HG03575 (cell line): Measurements from ENCODE around the gene SCFD1.
"Not testable (repeated sequence)": the region's sequence is repeated elsewhere in the genome, so short reads cannot be mapped to it uniquely, and the experiment has no call there.

Source experiments
- ATAC-seq: cut with Tn5 transposase; IDR thresholded peaks from one replicate; pipeline ENCODE4 v1.9.1; 2021; ENCODE audit not compliant: unreplicated experiment, insufficient number of reproducible peaks, low FRiP score; ENCODE audit errors: extremely low read depth

SCFD1 gene

DNA sequence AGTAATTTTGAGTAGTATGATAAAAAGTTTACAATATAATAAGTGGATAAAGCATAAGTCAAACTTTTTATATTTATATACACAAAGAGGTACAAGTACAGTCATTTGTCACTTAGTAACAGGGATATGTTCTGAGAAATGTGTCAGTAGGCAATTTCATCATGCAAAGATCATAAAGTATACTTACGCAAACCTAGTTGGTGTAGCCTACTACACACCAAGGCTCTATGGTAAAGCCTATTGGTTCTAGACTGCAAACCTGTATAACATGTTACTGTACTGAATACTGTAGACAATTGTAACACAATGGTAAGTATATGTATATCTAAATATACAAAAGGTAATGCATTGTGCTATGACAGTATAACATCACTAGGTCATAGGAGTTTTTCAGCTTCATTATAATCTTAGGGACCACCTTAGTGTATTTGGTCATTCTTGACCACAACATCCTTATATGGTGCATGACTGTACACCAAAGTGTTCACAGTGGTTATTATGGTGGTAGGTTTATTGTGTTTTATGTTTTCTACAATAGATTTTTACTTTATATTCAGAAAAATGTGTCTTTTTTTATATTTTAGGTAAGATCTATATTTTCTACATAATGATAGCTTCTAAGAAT, 14.9 kb upstream of the SCFD1 start:
- no peak for ATAC-seq

DNA sequence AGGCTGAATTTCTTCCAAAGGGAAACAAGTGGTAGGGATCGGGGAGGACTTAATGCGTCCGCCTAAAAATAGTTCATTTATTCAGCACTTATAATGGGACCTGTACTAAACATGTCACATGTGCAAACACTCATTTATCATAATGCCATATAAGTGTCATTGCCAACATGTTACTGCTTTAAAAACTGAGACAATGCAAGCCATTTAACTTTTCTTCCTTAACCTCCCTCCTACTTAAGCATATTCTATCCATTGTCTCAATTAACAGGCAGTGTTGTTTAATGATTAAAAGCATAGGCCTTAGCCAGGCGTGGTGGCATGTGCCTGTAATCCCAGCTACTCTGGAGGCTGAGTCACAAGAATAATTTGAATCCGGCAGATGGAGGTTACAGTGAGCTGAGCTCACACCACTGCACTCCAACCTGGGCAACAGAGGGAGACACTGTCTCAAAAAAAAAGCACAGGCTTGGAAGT, 13.5 kb upstream of the SCFD1 start:
- ATAC-seq = no peak

DNA sequence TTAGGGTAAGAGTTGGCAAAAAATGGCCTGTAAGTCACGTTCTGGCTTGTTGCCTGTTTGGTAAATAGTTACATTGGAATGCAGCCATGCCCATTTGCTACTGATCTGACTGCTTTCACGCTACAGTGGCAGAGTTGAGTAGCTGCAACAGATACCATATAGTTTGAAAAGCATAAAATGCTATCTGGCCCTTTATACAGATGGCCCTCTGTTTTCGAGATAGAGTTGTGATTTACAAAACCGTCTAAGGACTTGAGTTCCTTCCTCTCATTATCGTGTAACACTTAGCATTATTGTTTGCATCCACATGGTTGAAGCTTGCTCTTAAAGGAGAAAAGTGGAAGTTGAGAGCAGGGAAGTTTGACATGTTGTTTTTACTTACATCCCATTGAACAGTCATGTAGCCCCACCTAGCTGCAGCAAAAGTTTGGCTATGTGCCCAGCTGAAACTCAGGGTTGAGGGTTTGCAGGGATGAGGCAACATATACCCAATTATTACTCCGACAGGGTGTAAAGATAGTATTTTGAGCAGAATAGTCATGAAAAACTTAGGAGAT, 11.3 kb upstream of the SCFD1 start:
- ATAC-seq = no peak

DNA sequence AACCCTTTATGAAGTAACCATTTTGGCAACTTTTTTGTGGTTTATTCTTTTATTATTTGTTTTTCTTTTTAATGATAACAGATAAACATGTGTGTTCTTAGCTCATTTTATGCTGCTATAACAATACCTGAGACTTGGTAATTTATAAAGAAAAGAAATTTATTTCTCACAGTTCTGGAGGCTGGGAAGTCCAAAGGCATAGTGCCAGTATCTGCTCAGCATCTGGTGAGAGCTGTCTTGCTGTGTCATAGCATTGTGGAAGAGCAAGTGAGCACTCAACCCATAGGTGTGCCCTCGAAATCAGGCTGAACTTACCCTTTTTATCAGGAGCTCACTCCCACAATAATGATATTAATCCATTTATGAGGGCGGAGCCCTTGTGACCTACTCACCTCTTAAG, 8.0 kb upstream of the SCFD1 start:
- ATAC-seq = no peak

DNA sequence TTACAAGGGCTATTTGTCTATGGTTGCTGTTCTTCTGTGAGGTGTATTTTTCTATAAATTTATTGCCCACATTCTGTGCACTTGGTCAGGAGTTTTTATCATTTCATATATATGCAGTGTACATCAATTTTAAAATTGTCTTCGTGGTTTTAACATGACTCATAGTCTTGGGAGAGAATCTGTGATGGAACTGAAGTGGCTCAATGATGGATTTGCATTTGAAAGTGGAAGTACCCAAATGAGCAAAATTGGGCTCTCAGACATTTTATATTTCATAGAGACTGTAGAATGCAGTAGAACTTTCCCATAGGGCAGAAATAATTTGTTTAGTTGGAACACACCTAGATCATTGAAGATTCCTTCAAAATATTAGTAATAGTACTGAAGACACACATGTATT, 1.9 kb upstream of the SCFD1 start:
- peak; percentile 67 for ATAC-seq

DNA sequence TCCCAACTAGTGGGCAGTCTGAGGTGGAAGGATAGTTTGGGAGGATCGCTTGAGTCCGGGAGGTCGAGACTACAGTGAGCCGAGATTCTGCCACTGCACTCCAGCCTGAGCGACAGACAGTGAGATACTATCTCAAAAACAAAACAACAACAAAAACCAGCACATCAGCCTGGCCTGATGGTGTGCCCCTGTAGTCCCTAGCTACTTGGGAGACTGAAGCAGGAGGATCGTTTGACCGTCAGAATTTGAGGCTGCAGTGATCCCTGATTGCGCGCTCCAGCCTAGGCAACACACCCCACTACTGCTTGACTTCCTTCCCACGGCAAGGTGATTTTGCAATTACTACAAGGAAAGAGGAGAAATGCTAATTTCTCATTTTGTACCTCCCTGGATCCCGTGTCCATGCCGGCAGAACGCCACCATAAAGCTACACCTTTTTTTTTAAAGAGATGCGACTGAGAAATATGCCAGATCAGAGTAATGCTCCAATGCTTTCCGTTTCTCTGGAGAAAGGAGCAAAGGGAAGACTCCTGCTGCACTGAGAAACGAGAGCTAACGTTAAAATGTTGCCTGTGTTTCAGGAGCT, 672 bp upstream of the SCFD1 start:
- ATAC-seq = no peak

DNA sequence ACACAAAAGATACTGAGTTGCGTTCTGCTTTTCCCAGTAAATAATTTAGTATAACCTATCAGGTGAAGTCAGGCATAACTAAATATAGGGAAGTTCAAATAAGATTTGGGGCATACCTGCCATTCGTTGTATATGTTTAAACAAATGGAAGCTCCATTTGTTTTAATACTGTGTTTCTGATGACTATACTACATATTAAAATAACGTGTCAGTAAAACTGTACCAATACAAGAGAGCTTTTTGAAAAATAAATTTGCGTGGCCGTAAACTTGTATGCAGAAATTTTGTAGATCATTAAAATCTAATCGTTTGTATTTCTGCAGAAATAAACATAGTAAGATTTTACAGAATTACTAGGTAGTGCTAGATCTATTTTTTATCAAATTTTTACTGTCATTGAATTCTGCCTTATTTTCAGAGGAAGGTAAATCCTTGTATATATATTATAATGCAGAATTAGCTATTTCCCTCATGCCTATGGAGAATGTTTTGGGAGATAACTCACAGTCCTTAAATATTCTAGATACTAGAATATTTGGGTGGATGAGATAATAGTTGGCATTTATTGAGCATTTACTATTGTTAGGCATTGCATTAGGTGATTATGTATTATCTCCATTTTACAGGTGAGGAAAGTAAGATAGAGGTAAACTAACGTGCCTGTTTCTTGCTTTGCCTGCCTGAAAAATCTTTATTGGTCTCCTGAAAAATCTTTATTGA, 1.5 kb downstream of the SCFD1 start:
- ATAC-seq = no peak

DNA sequence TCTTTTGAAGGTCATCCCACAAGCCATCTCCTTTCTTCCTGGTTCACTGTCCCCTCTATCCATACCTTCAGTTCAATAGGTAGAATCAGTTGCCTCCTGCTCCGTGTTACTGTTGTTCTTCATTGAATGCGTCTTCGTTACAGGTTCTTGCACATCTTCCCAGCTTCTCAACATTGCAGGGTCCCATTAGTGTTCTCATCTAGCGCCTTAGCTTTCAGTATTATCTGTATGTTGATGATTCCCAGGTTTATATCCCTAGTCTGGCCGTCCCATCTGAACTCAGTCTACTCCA, 2.0 kb downstream of the SCFD1 start:
- no peak for ATAC-seq

DNA sequence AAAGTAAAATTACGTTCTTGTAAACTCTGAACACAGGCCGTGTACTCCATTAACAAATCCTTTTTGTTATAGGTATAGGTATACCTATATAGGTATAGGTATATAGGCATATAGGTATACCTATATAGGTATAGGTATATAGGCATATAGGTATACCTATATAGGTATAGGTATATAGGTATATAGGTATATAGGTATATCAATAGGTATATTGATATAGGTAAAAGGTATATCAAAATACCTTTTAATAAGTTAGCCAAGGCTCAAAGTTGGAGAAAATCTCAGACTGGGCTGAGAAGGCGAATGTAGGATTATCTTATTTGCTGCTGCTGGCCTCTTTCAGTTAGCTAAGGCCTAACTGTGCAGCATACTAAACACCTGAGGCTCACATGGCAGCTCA, 3.4 kb downstream of the SCFD1 start:
- ATAC-seq = no peak

DNA sequence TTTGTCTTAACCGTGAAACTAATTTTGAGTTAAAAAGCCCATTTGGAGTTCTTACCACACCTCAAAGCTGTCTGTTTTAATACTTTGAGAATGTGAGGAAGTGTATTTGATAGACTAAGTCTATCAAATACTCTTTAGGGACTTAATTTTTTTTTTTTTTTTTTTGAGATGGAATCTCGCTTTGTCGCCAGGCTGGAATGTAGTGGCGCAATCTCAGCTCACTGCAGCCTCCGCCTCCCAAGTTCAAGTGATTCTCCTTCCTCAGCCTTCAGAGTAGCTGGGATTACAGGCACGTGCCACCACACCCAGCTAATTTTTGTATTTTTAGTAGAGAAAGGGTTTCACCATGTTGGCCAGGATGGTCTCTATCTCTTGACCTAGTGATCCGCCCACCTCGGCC, 7.3 kb downstream of the SCFD1 start:
- not testable (repeated sequence) for ATAC-seq

DNA sequence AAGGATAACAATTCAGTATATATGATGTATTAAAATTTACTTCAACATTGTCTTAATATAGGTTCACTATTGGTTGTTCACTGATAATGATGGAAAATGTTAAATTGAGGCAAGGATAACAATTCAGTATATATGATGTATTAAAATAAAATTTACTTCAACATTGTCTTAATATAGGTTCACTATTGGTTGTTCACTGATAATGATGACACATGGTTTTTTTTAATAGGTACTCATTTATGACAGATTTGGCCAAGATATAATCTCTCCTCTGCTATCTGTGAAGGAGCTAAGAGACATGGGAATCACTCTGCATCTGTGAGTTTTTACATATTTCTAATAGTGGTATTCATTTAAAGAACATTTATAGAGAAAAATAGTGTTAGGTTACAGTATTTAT, 8.1 kb downstream of the SCFD1 start:
- no peak for ATAC-seq

DNA sequence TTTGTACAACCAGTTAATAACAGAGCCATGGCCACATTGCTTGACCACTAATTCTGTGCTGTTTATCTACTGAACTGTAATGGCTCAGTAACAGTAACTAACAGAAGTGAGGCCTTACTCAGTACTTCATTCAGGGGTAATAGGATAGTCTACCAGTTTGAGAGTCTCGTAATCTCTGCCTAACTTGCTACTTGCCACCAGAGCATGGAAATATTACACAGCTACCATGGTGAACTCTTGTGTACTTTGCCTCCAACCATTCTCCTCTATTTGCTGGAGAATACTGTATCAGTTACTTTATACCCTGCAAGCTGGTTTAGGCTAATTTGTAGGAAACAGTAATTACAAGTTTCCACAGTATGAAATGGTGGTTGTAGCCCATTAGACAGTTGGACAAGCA, 10.6 kb downstream of the SCFD1 start:
- ATAC-seq = no peak

DNA sequence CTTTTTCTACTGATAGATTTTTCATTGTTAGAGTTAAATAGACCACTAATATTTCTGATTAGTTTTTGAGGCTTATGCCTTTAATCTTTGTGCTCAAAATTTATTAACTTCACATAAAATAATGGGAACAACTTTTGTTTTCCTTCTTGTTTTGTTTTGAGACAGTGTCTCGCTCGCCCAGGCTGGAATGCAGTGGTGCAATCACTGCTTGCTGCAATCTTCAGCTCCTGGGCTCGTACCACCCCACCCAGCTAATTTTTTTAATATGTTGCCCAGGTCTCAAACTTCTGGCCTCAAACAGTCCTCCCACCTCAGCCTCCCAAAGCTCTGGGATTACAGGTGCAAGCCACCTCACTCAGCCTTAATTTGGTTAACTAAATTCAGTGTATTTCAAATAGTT, 16.8 kb downstream of the SCFD1 start:
- ATAC-seq = no peak

DNA sequence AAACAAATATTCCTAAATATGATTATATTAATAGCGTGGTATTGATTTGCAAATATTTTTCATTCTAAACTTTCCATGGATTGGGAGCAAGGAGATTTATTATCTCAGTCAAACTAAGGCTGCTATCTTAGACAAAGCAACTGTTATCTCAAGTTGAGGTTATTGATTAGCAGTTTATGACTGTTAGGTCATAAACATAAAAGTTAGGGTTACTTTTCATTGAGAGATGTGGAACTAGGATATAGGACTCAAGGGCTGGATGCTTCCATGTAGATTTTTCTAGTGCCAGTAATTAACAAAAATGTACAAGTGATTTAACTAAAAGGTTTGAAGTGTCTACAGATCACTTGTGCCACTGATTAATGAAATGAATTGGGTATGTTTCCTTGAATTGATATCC, 19.1 kb downstream of the SCFD1 start:
- ATAC-seq = no peak

DNA sequence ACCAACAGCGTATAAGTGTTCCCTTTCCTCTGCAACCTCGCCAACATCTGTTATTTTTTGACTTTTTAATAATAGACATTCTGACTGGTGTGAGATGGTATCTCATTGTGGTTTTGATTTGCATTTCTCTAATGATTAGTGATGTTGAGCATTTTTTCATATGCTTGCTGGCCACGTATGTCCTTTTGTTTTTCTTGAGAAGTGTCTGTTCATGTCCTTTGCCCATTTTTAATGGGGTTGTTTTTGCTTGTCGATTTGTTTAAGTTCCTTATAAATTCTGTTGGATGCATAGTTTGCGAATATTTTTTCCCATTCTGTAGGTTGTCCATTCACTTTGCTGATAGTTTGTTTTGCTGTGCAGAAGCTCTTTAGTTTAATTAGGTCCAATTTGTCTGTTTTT, 22.3 kb downstream of the SCFD1 start:
- ATAC-seq = not testable (repeated sequence)

DNA sequence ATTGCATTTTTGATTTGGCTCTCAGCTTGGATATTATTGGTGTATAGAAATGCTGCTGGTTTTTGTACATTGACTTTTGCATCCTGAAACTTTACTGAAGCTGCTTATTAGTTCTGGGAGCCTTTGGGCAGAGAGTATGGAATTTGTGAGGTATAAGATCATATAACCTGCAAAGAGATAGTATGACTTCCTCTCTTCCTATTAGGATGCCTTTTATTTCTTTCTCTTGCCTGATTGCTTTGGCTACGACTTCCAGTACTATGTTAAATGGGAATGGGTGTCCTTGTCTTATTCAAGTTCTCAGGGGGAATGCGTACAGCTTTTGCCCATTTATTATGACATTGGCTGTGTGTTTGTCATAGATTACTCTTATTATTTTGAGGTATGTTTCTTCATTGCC, 23.5 kb downstream of the SCFD1 start:
- ATAC-seq = no peak

DNA sequence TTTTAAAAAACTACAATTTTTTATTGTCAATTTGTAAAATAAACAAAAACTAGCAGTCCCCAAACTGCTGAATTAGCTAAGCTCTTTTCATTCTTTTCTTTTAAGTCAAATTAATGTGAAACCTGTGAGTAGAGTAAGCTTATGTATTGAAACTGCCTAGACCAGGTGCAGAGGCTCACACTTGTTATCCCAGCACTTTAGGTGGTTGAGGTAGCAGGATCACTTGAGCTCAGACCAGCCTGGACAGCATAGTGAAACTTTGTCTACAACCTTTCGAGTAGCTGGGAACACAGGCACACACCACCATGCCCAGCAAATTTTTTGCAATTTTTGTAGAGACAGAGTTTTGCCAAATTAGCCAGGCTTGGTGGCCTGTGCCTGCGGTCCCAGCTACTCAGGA, 26.4 kb downstream of the SCFD1 start:
- no peak for ATAC-seq

DNA sequence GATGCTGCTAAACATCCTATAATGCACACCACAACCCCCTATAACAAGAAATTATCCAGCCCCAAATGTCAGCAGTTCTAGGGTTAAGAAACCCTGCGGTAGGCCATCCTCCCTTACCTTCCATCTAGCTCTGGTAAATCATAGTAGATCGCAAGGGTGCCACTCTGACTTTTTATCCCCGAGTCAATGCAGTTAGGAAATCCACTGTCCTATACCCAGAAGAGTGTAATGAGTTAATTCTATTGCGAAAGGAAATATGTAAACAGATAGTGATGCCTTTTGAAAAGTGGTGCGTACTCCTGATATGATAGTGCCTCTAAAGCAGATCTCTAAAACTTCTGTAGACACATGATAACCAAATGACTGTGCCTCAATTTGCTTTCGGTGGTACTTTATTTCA, 29.8 kb downstream of the SCFD1 start:
- no peak for ATAC-seq

DNA sequence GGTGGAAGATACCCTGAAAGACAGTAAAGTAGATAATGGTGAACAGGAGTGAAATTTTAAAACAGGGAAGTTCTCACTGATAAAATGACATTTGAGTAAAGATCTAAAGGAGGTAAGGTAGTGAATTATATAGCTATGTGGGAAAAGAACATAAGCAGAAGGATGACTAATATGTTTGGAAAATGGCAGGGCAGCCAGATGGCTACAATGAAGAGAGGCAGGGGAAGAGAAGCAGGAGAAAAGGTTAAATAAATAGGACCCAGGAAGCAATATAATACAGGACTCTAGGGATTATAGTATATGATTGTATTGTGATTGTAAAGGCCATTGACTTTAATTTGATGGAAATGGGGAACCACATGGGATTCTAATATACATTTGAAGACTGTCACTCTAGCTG, 33.0 kb downstream of the SCFD1 start:
- ATAC-seq = no peak

DNA sequence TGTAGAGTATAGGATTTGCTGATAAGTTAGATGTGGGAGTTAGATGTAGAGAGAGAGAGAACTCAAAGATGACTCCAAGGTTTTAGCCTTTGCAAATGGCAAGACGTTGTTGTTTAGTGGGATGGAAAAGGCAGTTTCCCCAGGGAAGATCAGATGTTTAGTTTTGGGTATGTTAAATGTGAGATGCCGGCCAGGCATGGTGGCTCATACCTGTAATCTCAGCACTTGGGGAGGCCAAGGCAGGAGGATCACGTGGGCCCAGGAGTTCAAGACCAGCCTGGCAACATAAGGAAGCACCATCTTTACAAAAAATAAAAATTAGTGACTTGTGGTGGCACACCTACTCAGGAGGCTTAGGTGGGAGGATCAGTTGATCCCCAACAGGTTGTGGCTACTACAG, 33.5 kb downstream of the SCFD1 start:
- no peak for ATAC-seq
